Measurements from ENCODE around the gene TFIP11. TPM values are rescaled to one million over a fixed set of nuclear protein-coding genes. Genes with fewer than 3 reads are reported as not detected.

Gene TFIP11
- total and polyA plus RNA-seq, 2 of the 13 experiments (the other 11 are each of a cell fraction or from before 2014, with no cell fraction given): 15.4 to 22.8 TPM

GRCh38 chr22:26555478-26555877 lies 43.2 kb upstream of the TFIP11 start (continued):
- TF ChIP-seq BCLAF1 (IDR thresholded peaks at IDR 0.05): no peak
- no peak for TF ChIP-seq PAX8 (CRISPR knock-in tag; IDR thresholded peaks at IDR 0.05; ENCODE audit: borderline replicate concordance)

DNA sequence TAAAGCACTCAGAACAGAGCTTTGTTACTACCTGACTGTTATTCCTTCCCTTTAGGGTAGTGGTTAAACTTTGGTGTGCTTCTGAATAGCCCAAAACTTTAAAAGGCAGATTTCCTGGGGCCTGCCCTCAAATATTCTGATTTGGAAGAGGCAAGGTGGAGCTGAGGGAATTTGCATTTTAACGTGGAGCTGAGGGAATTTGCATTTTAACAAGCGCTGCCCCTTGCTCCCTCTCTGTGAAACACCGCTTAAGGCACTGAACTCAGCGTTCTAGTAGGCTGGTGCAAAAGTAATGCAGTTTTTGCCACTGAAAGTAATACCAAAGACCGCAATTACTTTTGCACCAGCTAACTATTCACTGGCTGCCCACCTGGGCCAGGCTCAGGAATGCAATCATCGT lies 42.7 kb upstream of the TFIP11 start:
- ChIA-PET CTCF (ENCODE audit: low intra/inter-chr PET ratio, low total read pairs) (no interaction called here), POLR2A (no interaction called here)
- in situ Hi-C loops (cut with HindIII; ENCODE audit: extremely low pct_ligation_motif_present, low pct_unique_long_range_greater_than_20kb): no loop called here
- Histone ChIP-seq H3K27me3 (ENCODE audit: control insufficient read depth in 1 of 2, insufficient read depth in 2 of 2, low read length in 2 of 2) (no peaks in the 10 kb centered on the region), H3K4me1 (ENCODE audit: insufficient read depth, low read length) (peaks cover 12% of the 10 kb centered on the region), H3K9me3 (ENCODE audit: low read length) (no peaks in the 10 kb centered on the region), H3K27ac (ENCODE audit: extremely low read length, insufficient read depth, low read length) (no peak overlapping the region), H3K36me3 (replicated peaks in 1 of 2; ENCODE audit: control insufficient read depth in 1 of 2, insufficient read depth in 2 of 2, low read length in 2 of 2) (no peaks in the 10 kb centered on the region), H3K79me2 (ENCODE audit: insufficient read depth, low read length) (no peaks in the 10 kb centered on the region), H3K4me2 (ENCODE audit: low read depth, low read length) (no peak overlapping the region), H4K20me1 (ENCODE audit: insufficient read depth, low read length) (no peaks in the 10 kb centered on the region), H2AFZ (ENCODE audit: low read length) (no peak overlapping the region), H3K9ac (ENCODE audit: insufficient read depth, low read depth, low read length) (no peak overlapping the region), H3K4me3 (replicated peaks in 1 of 3; ENCODE audit: insufficient read depth in 1 of 3, low read depth in 2 of 3, low read length in 3 of 3) (no peak overlapping the region)
- intact Hi-C loops (cut with micrococcal nuclease; ENCODE audit: unreplicated experiment): no loop called here
- ATAC-seq (no peak), DNase-seq (ENCODE audit: low spot score) (no peak), FAIRE-seq (no peak)
- BruUV-seq (replicated peaks): no TSS peak
- 92% methylated on average over 6 of the region's 6 CpGs for WGBS (ENCODE audit: low lambda C conversion rate)
- TF ChIP-seq TAF1 (CRISPR knock-in tag; IDR thresholded peaks at IDR 0.05): no peak
- TF ChIP-seq TERF1 (CRISPR knock-in tag; IDR thresholded peaks at IDR 0.05): no peak
- no peak for TF ChIP-seq SETDB1 (CRISPR knock-in tag; IDR thresholded peaks at IDR 0.05; ENCODE audit: borderline replicate concordance)
- TF ChIP-seq, protein P1, sequence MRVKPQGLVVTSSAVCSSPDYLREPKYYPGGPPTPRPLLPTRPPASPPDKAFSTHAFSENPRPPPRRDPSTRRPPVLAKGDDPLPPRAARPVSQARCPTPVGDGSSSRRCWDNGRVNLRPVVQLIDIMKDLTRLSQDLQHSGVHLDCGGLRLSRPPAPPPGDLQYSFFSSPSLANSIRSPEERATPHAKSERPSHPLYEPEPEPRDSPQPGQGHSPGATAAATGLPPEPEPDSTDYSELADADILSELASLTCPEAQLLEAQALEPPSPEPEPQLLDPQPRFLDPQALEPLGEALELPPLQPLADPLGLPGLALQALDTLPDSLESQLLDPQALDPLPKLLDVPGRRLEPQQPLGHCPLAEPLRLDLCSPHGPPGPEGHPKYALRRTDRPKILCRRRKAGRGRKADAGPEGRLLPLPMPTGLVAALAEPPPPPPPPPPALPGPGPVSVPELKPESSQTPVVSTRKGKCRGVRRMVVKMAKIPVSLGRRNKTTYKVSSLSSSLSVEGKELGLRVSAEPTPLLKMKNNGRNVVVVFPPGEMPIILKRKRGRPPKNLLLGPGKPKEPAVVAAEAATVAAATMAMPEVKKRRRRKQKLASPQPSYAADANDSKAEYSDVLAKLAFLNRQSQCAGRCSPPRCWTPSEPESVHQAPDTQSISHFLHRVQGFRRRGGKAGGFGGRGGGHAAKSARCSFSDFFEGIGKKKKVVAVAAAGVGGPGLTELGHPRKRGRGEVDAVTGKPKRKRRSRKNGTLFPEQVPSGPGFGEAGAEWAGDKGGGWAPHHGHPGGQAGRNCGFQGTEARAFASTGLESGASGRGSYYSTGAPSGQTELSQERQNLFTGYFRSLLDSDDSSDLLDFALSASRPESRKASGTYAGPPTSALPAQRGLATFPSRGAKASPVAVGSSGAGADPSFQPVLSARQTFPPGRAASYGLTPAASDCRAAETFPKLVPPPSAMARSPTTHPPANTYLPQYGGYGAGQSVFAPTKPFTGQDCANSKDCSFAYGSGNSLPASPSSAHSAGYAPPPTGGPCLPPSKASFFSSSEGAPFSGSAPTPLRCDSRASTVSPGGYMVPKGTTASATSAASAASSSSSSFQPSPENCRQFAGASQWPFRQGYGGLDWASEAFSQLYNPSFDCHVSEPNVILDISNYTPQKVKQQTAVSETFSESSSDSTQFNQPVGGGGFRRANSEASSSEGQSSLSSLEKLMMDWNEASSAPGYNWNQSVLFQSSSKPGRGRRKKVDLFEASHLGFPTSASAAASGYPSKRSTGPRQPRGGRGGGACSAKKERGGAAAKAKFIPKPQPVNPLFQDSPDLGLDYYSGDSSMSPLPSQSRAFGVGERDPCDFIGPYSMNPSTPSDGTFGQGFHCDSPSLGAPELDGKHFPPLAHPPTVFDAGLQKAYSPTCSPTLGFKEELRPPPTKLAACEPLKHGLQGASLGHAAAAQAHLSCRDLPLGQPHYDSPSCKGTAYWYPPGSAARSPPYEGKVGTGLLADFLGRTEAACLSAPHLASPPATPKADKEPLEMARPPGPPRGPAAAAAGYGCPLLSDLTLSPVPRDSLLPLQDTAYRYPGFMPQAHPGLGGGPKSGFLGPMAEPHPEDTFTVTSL (CRISPR knock-in tag; IDR thresholded peaks at IDR 0.05; ENCODE audit: borderline replicate concordance): no peak

Data from HepG2 (cell line).